ENCODE measurements around the gene ZNF281. TPM values are rescaled to one million over a fixed set of nuclear protein-coding genes. Genes with fewer than 3 reads are reported as not detected.

Gene ZNF281
- total RNA-seq, 1 experiment from 2014 or later, result 31.3 TPM

DNA sequence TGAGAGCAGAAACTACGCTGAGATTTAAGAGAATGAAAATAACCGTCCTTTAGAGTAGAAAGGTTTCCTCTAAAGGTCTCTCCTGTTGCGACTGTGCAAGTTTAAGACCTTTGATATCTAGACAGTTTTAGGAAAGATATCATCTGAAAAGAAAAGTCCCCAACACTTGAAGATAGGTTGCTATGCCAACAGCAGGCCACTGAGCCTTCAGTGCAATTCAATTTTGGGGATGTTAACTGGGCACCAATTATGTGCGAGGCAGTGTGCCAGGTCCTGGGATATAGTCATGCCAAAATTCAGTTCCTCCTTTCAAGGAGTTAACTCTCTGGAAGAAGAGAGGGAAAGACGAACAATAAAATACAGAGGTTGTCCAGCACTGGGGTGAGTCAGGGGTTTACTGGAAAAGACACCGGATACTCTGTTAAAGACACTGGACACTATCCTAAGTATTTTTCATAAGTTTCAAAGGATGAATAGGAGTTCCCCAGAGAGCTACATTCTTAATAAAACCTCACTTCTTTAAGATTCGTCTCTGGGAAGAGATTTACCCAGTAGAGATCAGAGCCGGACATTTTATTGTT, 25.5 kb upstream of the ZNF281 start:
- BruUV-seq (replicated peaks), result no TSS peak
- no peak for DNase-seq
- H3K36me3 ChIP-seq (ENCODE audit: control insufficient read depth, insufficient read depth, low read length), result no peaks in the 10 kb centered on the region
- H3K4me3 ChIP-seq (ENCODE audit: low read depth, low read length), result no peak overlapping the region
- no peak for TF ChIP-seq CTCF (IDR thresholded peaks at IDR 0.05; ENCODE audit: insufficient read depth in 1 of 2, low read depth in 1 of 2, low read length in 1 of 2, severe bottlenecking in 1 of 2, unreplicated experiment in 1 of 2)
- H3K4me1 ChIP-seq, result peaks cover 9% of the 10 kb centered on the region
- Mint-ChIP-seq H3K27ac (ENCODE audit: unreplicated experiment) (no peak overlapping the region), H3K27me3 (ENCODE audit: insufficient read depth, unreplicated experiment) (no peaks in the 10 kb centered on the region), H3K4me3 (ENCODE audit: unreplicated experiment) (no peak overlapping the region), H3K4me1 (ENCODE audit: low read depth, unreplicated experiment) (peaks cover 8% of the 10 kb centered on the region), H3K9me3 (ENCODE audit: unreplicated experiment) (no peaks in the 10 kb centered on the region), H3K36me3 (ENCODE audit: insufficient read depth, unreplicated experiment) (no peaks in the 10 kb centered on the region)
- intact Hi-C loops (cut with micrococcal nuclease; ENCODE audit: unreplicated experiment), result no loop called here
- POLR2A ChIA-PET, result no interaction called here
- CTCF ChIA-PET, result no interaction called here
- no peaks in the 10 kb centered on the region for H3K9me3 ChIP-seq
- H3K27me3 ChIP-seq (replicated peaks; ENCODE audit: control insufficient read depth, insufficient read depth, low read length), result no peaks in the 10 kb centered on the region

DNA sequence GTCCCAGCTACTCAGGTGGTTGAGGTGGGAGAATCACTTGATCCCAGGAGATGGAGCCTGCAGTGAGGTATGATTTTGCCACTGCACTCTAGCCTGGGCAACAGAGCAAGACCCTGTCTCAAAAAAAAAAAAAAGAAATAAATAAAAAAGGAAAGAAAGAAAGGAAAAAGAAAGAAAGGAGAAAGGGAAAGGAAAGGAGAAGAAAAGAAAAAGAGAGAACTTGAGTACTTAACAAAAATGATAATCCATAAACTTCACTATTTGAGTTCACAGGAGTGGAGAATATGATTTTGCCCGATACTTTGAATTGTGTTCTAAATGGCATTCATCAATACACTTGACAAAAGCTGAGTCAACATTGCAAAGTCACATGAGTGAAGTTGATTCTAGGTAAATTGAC, 23.8 kb upstream of the ZNF281 start:
- H3K4me1 ChIP-seq, result peaks cover 9% of the 10 kb centered on the region
- no peaks in the 10 kb centered on the region for H3K27me3 ChIP-seq (replicated peaks; ENCODE audit: control insufficient read depth, insufficient read depth, low read length)
- ChIA-PET POLR2A (no interaction called here), CTCF (no interaction called here)
- no peaks in the 10 kb centered on the region for H3K27me3 Mint-ChIP-seq (ENCODE audit: insufficient read depth, unreplicated experiment)
- peaks cover 8% of the 10 kb centered on the region for H3K4me1 Mint-ChIP-seq (ENCODE audit: low read depth, unreplicated experiment)
- H3K36me3 ChIP-seq (ENCODE audit: control insufficient read depth, insufficient read depth, low read length), result no peaks in the 10 kb centered on the region
- no peak overlapping the region for H3K27ac Mint-ChIP-seq (ENCODE audit: unreplicated experiment)
- intact Hi-C loops (cut with micrococcal nuclease; ENCODE audit: unreplicated experiment), result no loop called here
- no peak for DNase-seq
- H3K36me3 Mint-ChIP-seq (ENCODE audit: insufficient read depth, unreplicated experiment), result no peaks in the 10 kb centered on the region
- H3K4me3 ChIP-seq (ENCODE audit: low read depth, low read length), result no peak overlapping the region
- H3K9me3 Mint-ChIP-seq (ENCODE audit: unreplicated experiment), result no peaks in the 10 kb centered on the region
- no peak overlapping the region for H3K4me3 Mint-ChIP-seq (ENCODE audit: unreplicated experiment)
- BruUV-seq (replicated peaks), result no TSS peak
- H3K9me3 ChIP-seq, result no peaks in the 10 kb centered on the region
- TF ChIP-seq CTCF (IDR thresholded peaks at IDR 0.05; ENCODE audit: insufficient read depth in 1 of 2, low read depth in 1 of 2, low read length in 1 of 2, severe bottlenecking in 1 of 2, unreplicated experiment in 1 of 2), result no peak

- peaks cover 9% of the 10 kb centered on the region for H3K4me1 ChIP-seq
- Mint-ChIP-seq H3K9me3 (ENCODE audit: unreplicated experiment) (no peaks in the 10 kb centered on the region), H3K27ac (ENCODE audit: unreplicated experiment) (no peak overlapping the region), H3K36me3 (ENCODE audit: insufficient read depth, unreplicated experiment) (no peaks in the 10 kb centered on the region), H3K27me3 (ENCODE audit: insufficient read depth, unreplicated experiment) (no peaks in the 10 kb centered on the region), H3K4me1 (ENCODE audit: low read depth, unreplicated experiment) (peaks cover 8% of the 10 kb centered on the region), H3K4me3 (ENCODE audit: unreplicated experiment) (no peak overlapping the region)
- CTCF ChIA-PET, result no interaction called here
- intact Hi-C loops (cut with micrococcal nuclease; ENCODE audit: unreplicated experiment), result no loop called here
- no peaks in the 10 kb centered on the region for H3K9me3 ChIP-seq
- BruUV-seq (replicated peaks), result no TSS peak
- H3K4me3 ChIP-seq (ENCODE audit: low read depth, low read length), result no peak overlapping the region
- POLR2A ChIA-PET, result no interaction called here
- no peaks in the 10 kb centered on the region for H3K27me3 ChIP-seq (replicated peaks; ENCODE audit: control insufficient read depth, insufficient read depth, low read length)
- no peak for DNase-seq
- no peak for TF ChIP-seq CTCF (IDR thresholded peaks at IDR 0.05; ENCODE audit: insufficient read depth in 1 of 2, low read depth in 1 of 2, low read length in 1 of 2, severe bottlenecking in 1 of 2, unreplicated experiment in 1 of 2)
- H3K36me3 ChIP-seq (ENCODE audit: control insufficient read depth, insufficient read depth, low read length), result no peaks in the 10 kb centered on the region
Measured at GRCh38 chr1:200432586-200432985, 22.8 kb upstream of the ZNF281 start.
